T-helper 17 cell (primary cell): Measurements from ENCODE around the gene DGAT2. TPM values are rescaled to one million over a fixed set of nuclear protein-coding genes. Genes with fewer than 3 reads are reported as not detected.

Source experiments
- ATAC-seq: fragments of 150-1000 bp; cut with Tn5 transposase; 2 replicates; pipeline ENCODE4 v1.10.0; 2021; ENCODE audit warnings: mild to moderate bottlenecking, moderate library complexity
- DNase-seq, 3 donors: peaks; one replicate each; pipeline versions ENCODE4 v3.0.0 to v3.0.0-alpha.2; 2020 to 2021
- H3K9me3 ChIP-seq: one replicate; pipeline ENCODE4 v1.7.0; 2013; ENCODE audit warnings: low read length, mild to moderate bottlenecking; ENCODE audit not compliant: control insufficient read depth, poor library complexity, severe bottlenecking
- H3K27ac Mint-ChIP-seq: one replicate; pipeline ENCODE4 v1.8.0; 2022; ENCODE audit warnings: mild to moderate bottlenecking, moderate library complexity, mixed read lengths
- H3K27me3 Mint-ChIP-seq: one replicate; pipeline ENCODE4 v1.8.0; 2022; ENCODE audit warnings: mixed read lengths
- H3K36me3 Mint-ChIP-seq: one replicate; pipeline ENCODE4 v1.8.0; 2022; ENCODE audit warnings: low read depth, mixed read lengths
- H3K4me1 Mint-ChIP-seq: one replicate; pipeline ENCODE4 v1.8.0; 2022; ENCODE audit warnings: mild to moderate bottlenecking, mixed read lengths
- H3K4me3 Mint-ChIP-seq: one replicate; pipeline ENCODE4 v1.8.0; 2022; ENCODE audit warnings: mild to moderate bottlenecking, moderate library complexity, mixed read lengths
- total RNA-seq, 4 donors: library from RNA in 2 of 4; stranded (reverse) in 2 of 4; gene quantifications; one replicate each; pipeline ENCODE4 v1.2.3 and lab custom pipeline; 2022 to 2026

DGAT2 gene
- total RNA-seq, 2 donors from 2014 or later = 0.55 to 1.2 TPM

- DNase-seq = no peak
Observed at GRCh38 chr11:75849894-75850293, 81.3 kb downstream of the DGAT2 start.

GRCh38 chr11:75850787-75851186, 82.2 kb downstream of the DGAT2 start:
- no peak for ATAC-seq
- no peaks in the 10 kb centered on the region for H3K27me3 Mint-ChIP-seq
- H3K4me3 Mint-ChIP-seq = no peak overlapping the region
- no peak for DNase-seq
- H3K27ac Mint-ChIP-seq = no peak overlapping the region
- H3K36me3 Mint-ChIP-seq = peaks cover 3% of the 10 kb centered on the region
- peaks cover 25% of the 10 kb centered on the region for H3K4me1 Mint-ChIP-seq
- H3K9me3 ChIP-seq = no peaks in the 10 kb centered on the region

More at GRCh38 chr11:75849894-75850293, 81.3 kb downstream of the DGAT2 start:
- no peak overlapping the region for H3K27ac Mint-ChIP-seq
- no peak overlapping the region for H3K4me3 Mint-ChIP-seq
- H3K9me3 ChIP-seq = no peaks in the 10 kb centered on the region
- H3K36me3 Mint-ChIP-seq = peaks cover 3% of the 10 kb centered on the region
- peaks cover 29% of the 10 kb centered on the region for H3K4me1 Mint-ChIP-seq
- no peaks in the 10 kb centered on the region for H3K27me3 Mint-ChIP-seq
- ATAC-seq = no peak

Other genes with a start within 250 kb of the DGAT2 start
- 100 to 1,000 TPM in 1 of 2 donors, 10 to 100 TPM in 1; 77.3 to 108 TPM for gene GDPD5, start 242.8 kb upstream of the DGAT2 start, total RNA-seq
- 1 to 10 TPM; 3.5 to 3.6 TPM for gene SERPINH1, start 206.5 kb upstream of the DGAT2 start, total RNA-seq
- gene MAP6, start 99.7 kb upstream of the DGAT2 start, total RNA-seq = under 1 TPM; 0.12 to 0.18 TPM
- gene MOGAT2, start 50.9 kb upstream of the DGAT2 start, total RNA-seq = not detected
- 10 to 100 TPM; 25.2 to 29.8 TPM for gene UVRAG, start 46.4 kb downstream of the DGAT2 start, total RNA-seq